Measurements from ENCODE around the gene NRG3. TPM values are rescaled to one million over a fixed set of nuclear protein-coding genes. Genes with fewer than 3 reads are reported as not detected.

NRG3 gene
- total RNA-seq, 6 experiments from 2014 or later = 0.34 to 0.99 (median 0.75) TPM

- intact Hi-C loops (cut with DNase I) = no loop called here
- H3K4me3 ChIP-seq = no peak overlapping the region
- no peaks in the 10 kb centered on the region for H3K4me1 ChIP-seq
- TF ChIP-seq, protein P1, sequence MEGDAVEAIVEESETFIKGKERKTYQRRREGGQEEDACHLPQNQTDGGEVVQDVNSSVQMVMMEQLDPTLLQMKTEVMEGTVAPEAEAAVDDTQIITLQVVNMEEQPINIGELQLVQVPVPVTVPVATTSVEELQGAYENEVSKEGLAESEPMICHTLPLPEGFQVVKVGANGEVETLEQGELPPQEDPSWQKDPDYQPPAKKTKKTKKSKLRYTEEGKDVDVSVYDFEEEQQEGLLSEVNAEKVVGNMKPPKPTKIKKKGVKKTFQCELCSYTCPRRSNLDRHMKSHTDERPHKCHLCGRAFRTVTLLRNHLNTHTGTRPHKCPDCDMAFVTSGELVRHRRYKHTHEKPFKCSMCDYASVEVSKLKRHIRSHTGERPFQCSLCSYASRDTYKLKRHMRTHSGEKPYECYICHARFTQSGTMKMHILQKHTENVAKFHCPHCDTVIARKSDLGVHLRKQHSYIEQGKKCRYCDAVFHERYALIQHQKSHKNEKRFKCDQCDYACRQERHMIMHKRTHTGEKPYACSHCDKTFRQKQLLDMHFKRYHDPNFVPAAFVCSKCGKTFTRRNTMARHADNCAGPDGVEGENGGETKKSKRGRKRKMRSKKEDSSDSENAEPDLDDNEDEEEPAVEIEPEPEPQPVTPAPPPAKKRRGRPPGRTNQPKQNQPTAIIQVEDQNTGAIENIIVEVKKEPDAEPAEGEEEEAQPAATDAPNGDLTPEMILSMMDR (IDR thresholded peaks at IDR 0.05) = no peak
- TF ChIP-seq POLR2A (IDR thresholded peaks at IDR 0.05) = no peak
- no peaks in the 10 kb centered on the region for H3K9me3 ChIP-seq
- no peaks in the 10 kb centered on the region for H3K27me3 ChIP-seq
- 63% methylated on average over 1 of the region's 1 CpG for WGBS (ENCODE audit: insufficient coverage, low coverage, low lambda C conversion rate, missing lambda C conversion rate)
- H3K27ac ChIP-seq = no peak overlapping the region
- H3K36me3 ChIP-seq = no peaks in the 10 kb centered on the region
- ATAC-seq = no peak
- DNase-seq = no peak
These were observed 522.9 kb downstream of the NRG3 start for GRCh38 chr10:82397854-82398253.

GRCh38 chr10:82399850-82400249 is 524.9 kb downstream of the NRG3 start:
- intact Hi-C loops (cut with DNase I) = no loop called here
- no peak overlapping the region for H3K27ac ChIP-seq
- no peaks in the 10 kb centered on the region for H3K9me3 ChIP-seq
- no peak for TF ChIP-seq POLR2A (IDR thresholded peaks at IDR 0.05)
- TF ChIP-seq, protein P1 (IDR thresholded peaks at IDR 0.05) = no peak
- DNase-seq (no peak), ATAC-seq (no peak)
- WGBS (ENCODE audit: insufficient coverage, low coverage, low lambda C conversion rate, missing lambda C conversion rate) = 42% methylated on average over 2 of the region's 2 CpGs
- no peak overlapping the region for H3K4me3 ChIP-seq
- no peaks in the 10 kb centered on the region for H3K36me3 ChIP-seq
- H3K4me1 ChIP-seq = no peaks in the 10 kb centered on the region
- no peaks in the 10 kb centered on the region for H3K27me3 ChIP-seq

- DNase-seq (no peak), ATAC-seq (no peak)
- intact Hi-C loops (cut with DNase I) = no loop called here
- Histone ChIP-seq H3K9me3 (no peaks in the 10 kb centered on the region), H3K4me3 (no peak overlapping the region), H3K4me1 (no peaks in the 10 kb centered on the region), H3K36me3 (no peaks in the 10 kb centered on the region), H3K27ac (no peak overlapping the region), H3K27me3 (no peaks in the 10 kb centered on the region)
- WGBS (ENCODE audit: insufficient coverage, low coverage, low lambda C conversion rate, missing lambda C conversion rate) = 33% methylated on average over 1 of the region's 1 CpG
- no peak for TF ChIP-seq POLR2A (IDR thresholded peaks at IDR 0.05)
- TF ChIP-seq, protein P1 (IDR thresholded peaks at IDR 0.05) = no peak
These were observed 525.8 kb downstream of the NRG3 start for GRCh38 chr10:82400841-82401240.

- Histone ChIP-seq H3K9me3 (no peaks in the 10 kb centered on the region), H3K36me3 (no peaks in the 10 kb centered on the region), H3K27me3 (no peaks in the 10 kb centered on the region), H3K4me1 (no peaks in the 10 kb centered on the region), H3K4me3 (no peak overlapping the region), H3K27ac (no peak overlapping the region)
- 68% methylated on average over 4 of the region's 4 CpGs for WGBS (ENCODE audit: insufficient coverage, low coverage, low lambda C conversion rate, missing lambda C conversion rate)
- no peak for DNase-seq
- intact Hi-C loops (cut with DNase I) = no loop called here
- ATAC-seq = no peak
- TF ChIP-seq POLR2A (IDR thresholded peaks at IDR 0.05) = no peak
- TF ChIP-seq, protein P1 (IDR thresholded peaks at IDR 0.05) = no peak
These were observed 528.0 kb downstream of the NRG3 start for GRCh38 chr10:82402906-82403401.

DNA sequence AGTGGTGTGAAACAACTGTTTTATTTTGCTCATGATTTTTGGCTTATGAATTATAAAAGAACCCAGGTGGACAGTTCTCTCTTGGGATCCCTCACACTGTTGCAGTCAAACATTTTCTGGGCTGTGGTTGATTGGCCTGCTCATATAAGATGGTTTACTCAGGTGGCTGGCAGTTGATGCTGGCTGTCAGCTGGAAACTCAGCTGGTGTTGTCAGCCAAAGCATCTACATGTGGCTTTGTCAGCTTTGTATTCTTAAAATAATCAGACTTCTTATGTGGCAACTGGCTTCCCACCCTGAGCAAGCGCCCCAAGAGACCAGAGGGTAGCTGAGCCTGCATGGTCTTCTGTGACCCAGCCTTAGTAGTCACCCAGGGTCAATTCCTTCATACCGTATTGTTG is 534.7 kb downstream of the NRG3 start:
- no peaks in the 10 kb centered on the region for H3K4me1 ChIP-seq
- H3K4me3 ChIP-seq = no peak overlapping the region
- no peak overlapping the region for H3K27ac ChIP-seq
- TF ChIP-seq, protein P1 (IDR thresholded peaks at IDR 0.05) = no peak
- no peak for TF ChIP-seq POLR2A (IDR thresholded peaks at IDR 0.05)
- no peak for DNase-seq
- H3K27me3 ChIP-seq = no peaks in the 10 kb centered on the region
- ATAC-seq = no peak
- H3K9me3 ChIP-seq = no peaks in the 10 kb centered on the region
- H3K36me3 ChIP-seq = no peaks in the 10 kb centered on the region
- WGBS (ENCODE audit: insufficient coverage, low coverage, low lambda C conversion rate, missing lambda C conversion rate) = 80% methylated on average over 1 of the region's 2 CpGs
- intact Hi-C loops (cut with DNase I) = no loop called here
